ENCODE results near the gene TRIM14. TPM values are rescaled to one million over a fixed set of nuclear protein-coding genes. Genes with fewer than 3 reads are reported as not detected.

The TRIM14 gene
- total and polyA plus RNA-seq, 2 of the 13 experiments (the other 11 are each of a cell fraction or from before 2014, with no cell fraction given): 9.2 to 13.0 TPM

DNA sequence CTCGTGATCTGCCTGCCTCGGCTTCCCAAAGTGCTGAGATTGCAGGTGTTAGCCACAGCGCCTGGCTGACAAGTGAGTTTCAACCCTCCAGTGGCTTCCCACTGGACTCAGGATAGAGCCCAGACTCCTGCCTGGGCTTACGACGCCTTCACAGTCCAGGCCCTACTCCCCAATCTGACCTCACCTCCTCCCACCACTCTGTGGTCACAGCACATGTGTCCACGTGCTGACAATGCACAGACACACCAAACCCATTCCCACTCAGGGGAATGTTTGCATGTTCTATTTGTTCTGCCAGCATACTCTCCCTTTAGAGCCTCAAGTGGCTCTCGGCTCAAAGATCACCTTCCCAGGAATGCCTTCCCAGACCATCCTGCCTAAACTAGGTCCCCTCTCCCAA lies 31.1 kb upstream of the TRIM14 start (continued):
- TF ChIP-seq TBX3 (IDR thresholded peaks at IDR 0.05; ENCODE audit: borderline replicate concordance): no peak; the same call in 1 of the 2 replicates
- TF ChIP-seq ZNF230 (CRISPR knock-in tag; IDR thresholded peaks at IDR 0.05): no peak
- TF ChIP-seq ZBTB38 (CRISPR knock-in tag; IDR thresholded peaks at IDR 0.05): no peak
- no peak for TF ChIP-seq ZNF879 (CRISPR knock-in tag; IDR thresholded peaks at IDR 0.05)
- no peak for TF ChIP-seq HOXA9 (CRISPR knock-in tag; IDR thresholded peaks at IDR 0.05; ENCODE audit: borderline replicate concordance)
- TF ChIP-seq, protein P1, sequence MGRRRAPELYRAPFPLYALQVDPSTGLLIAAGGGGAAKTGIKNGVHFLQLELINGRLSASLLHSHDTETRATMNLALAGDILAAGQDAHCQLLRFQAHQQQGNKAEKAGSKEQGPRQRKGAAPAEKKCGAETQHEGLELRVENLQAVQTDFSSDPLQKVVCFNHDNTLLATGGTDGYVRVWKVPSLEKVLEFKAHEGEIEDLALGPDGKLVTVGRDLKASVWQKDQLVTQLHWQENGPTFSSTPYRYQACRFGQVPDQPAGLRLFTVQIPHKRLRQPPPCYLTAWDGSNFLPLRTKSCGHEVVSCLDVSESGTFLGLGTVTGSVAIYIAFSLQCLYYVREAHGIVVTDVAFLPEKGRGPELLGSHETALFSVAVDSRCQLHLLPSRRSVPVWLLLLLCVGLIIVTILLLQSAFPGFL (CRISPR knock-in tag; IDR thresholded peaks at IDR 0.05): no peak
- TF ChIP-seq, protein P2, sequence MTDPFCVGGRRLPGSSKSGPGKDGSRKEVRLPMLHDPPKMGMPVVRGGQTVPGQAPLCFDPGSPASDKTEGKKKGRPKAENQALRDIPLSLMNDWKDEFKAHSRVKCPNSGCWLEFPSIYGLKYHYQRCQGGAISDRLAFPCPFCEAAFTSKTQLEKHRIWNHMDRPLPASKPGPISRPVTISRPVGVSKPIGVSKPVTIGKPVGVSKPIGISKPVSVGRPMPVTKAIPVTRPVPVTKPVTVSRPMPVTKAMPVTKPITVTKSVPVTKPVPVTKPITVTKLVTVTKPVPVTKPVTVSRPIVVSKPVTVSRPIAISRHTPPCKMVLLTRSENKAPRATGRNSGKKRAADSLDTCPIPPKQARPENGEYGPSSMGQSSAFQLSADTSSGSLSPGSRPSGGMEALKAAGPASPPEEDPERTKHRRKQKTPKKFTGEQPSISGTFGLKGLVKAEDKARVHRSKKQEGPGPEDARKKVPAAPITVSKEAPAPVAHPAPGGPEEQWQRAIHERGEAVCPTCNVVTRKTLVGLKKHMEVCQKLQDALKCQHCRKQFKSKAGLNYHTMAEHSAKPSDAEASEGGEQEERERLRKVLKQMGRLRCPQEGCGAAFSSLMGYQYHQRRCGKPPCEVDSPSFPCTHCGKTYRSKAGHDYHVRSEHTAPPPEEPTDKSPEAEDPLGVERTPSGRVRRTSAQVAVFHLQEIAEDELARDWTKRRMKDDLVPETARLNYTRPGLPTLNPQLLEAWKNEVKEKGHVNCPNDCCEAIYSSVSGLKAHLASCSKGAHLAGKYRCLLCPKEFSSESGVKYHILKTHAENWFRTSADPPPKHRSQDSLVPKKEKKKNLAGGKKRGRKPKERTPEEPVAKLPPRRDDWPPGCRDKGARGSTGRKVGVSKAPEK (CRISPR knock-in tag; IDR thresholded peaks at IDR 0.05; ENCODE audit: borderline replicate concordance): no peak
- TF ChIP-seq, protein P3, sequence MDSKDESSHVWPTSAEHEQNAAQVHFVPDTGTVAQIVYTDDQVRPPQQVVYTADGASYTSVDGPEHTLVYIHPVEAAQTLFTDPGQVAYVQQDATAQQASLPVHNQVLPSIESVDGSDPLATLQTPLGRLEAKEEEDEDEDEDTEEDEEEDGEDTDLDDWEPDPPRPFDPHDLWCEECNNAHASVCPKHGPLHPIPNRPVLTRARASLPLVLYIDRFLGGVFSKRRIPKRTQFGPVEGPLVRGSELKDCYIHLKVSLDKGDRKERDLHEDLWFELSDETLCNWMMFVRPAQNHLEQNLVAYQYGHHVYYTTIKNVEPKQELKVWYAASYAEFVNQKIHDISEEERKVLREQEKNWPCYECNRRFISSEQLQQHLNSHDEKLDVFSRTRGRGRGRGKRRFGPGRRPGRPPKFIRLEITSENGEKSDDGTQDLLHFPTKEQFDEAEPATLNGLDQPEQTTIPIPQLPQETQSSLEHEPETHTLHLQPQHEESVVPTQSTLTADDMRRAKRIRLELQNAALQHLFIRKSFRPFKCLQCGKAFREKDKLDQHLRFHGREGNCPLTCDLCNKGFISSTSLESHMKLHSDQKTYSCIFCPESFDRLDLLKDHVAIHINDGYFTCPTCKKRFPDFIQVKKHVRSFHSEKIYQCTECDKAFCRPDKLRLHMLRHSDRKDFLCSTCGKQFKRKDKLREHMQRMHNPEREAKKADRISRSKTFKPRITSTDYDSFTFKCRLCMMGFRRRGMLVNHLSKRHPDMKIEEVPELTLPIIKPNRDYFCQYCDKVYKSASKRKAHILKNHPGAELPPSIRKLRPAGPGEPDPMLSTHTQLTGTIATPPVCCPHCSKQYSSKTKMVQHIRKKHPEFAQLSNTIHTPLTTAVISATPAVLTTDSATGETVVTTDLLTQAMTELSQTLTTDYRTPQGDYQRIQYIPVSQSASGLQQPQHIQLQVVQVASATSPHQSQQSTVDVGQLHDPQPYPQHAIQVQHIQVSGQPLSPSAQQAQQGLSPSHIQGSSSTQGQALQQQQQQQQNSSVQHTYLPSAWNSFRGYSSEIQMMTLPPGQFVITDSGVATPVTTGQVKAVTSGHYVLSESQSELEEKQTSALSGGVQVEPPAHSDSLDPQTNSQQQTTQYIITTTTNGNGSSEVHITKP (CRISPR knock-in tag; IDR thresholded peaks at IDR 0.05; ENCODE audit: low read depth): no peak
- TF ChIP-seq KDM5B (CRISPR knock-in tag; IDR thresholded peaks at IDR 0.05; ENCODE audit: borderline replicate concordance): no peak; the same call in 1 of the 2 replicates
- no peak for TF ChIP-seq RAD51 (IDR thresholded peaks at IDR 0.05; ENCODE audit: borderline replicate concordance)
- TF ChIP-seq HIVEP1 (CRISPR knock-in tag; IDR thresholded peaks at IDR 0.05): no peak
- TF ChIP-seq ZNF205 (CRISPR knock-in tag; IDR thresholded peaks at IDR 0.05): 0 out of 2 replicates have a peak, but pooled peaks have one; percentile 49
- no peak for TF ChIP-seq TMF1 (CRISPR knock-in tag; IDR thresholded peaks at IDR 0.05; ENCODE audit: low read depth)
- no peak for TF ChIP-seq SMARCC2 (IDR thresholded peaks at IDR 0.05)
- no peak for TF ChIP-seq YEATS4 (CRISPR knock-in tag; IDR thresholded peaks at IDR 0.05; ENCODE audit: borderline replicate concordance)
- TF ChIP-seq RORA (CRISPR knock-in tag; IDR thresholded peaks at IDR 0.05): no peak

All from HepG2 (cell line).